GM19463 (cell line): ENCODE data around the gene GRPEL2.
"Not testable (repeated sequence)": the region's sequence is repeated elsewhere in the genome, so short reads cannot be mapped to it uniquely, and the experiment has no call there.

Source experiments
- ATAC-seq: cut with Tn5 transposase; IDR thresholded peaks from one replicate; pipeline ENCODE4 v1.9.1; 2021; ENCODE audit warnings: mild to moderate bottlenecking, moderate library complexity; ENCODE audit not compliant: unreplicated experiment

Gene GRPEL2

GRCh38 chr5:149391524-149391923 lies 46.2 kb downstream of the GRPEL2 start:
- no peak for ATAC-seq

- ATAC-seq: no peak
Measured at GRCh38 chr5:149392718-149393117, 47.4 kb downstream of the GRPEL2 start.

DNA sequence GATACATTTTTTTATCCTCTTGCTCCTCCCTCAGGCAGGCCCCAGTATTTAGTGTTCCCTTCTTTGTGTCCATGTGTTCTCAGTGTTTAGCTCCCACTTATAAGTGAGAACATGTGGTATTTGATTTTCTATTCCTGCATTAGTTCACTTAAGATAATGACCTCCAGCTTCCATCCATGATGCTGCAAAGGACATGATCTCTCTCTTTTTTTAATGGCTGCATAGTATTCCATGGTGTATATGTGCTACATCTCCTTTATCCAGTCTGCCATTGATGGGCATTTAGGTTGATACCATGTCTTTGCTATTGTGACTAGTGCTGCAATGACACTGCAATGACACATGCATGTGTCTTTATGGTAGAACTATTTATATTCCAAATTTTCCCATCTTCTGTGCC lies 49.7 kb downstream of the GRPEL2 start:
- not testable (repeated sequence) for ATAC-seq

- no peak for ATAC-seq
Measured at GRCh38 chr5:149397530-149397929, 52.2 kb downstream of the GRPEL2 start.

DNA sequence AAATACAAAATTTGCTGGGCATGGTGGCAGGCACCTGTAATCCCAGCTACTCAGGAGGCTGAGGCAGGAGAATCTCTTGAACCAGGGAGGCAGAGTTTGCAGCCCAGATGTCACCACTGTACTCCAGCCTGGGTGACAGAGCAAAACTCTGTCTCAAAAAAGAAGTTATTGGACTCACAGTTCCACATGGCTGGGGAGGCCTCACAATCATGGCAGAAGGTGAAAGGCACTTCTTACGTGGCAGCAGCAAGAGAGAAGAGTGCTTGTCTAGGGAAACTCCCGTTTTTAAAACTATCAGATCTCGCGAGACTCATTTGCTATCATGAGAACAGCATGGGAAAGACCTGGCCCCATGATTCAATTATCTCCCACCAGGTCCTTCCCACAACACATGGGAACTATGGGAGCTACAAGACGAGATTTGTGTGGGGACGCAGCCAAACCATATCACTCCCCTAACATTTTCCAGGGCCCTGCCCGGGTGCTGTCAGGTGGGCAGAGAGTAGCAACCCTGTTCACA lies 53.5 kb downstream of the GRPEL2 start:
- not testable (repeated sequence) for ATAC-seq

- ATAC-seq: no peak
Measured at GRCh38 chr5:149399775-149400174, 54.5 kb downstream of the GRPEL2 start.

GRCh38 chr5:149400304-149400703 lies 55.0 kb downstream of the GRPEL2 start:
- no peak for ATAC-seq

DNA sequence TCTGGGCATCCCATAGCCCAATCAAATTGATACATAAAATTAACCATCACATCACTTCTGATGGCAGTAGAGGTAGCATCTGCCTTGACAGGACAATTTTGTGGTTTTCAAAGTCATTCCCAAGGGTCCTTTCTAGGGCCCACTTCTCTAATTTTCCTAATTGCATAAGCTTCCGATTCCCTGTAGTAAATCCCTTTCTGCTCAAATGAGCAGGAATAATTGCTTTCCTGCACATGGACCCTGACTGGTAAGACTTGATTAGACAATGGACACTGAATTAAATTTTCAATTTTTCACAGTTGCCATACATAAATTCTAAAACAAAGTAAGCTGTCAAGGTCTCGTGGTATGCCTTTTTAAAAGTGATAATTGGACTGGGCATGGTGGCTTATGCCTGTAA lies 55.8 kb downstream of the GRPEL2 start:
- ATAC-seq: no peak

GRCh38 chr5:149402291-149402690 lies 57.0 kb downstream of the GRPEL2 start:
- no peak for ATAC-seq
